HepG2 (cell line): ENCODE data around the gene NYAP1. TPM values are rescaled to one million over a fixed set of nuclear protein-coding genes. Genes with fewer than 3 reads are reported as not detected.

Source experiments
- CCAR2 ChIP-seq: fragments of 200-400 bp; formaldehyde crosslinking; optimal IDR thresholded peaks from 2 replicates; pipeline ENCODE3; 2018; ENCODE audit warnings: low read depth, mild to moderate bottlenecking, low read length, moderate library complexity
- ELF1 ChIP-seq: sonication (generic); formaldehyde crosslinking; IDR thresholded peaks from 2 replicates; pipeline ENCODE4 v1.4.0; 2020; ENCODE audit warnings: missing genetic modification reagents
- FIP1L1 ChIP-seq: fragments of 200-400 bp; formaldehyde crosslinking; IDR thresholded peaks from 2 replicates; pipeline ENCODE4 v1.6.1; 2018; ENCODE audit warnings: low read depth, mild to moderate bottlenecking, low read length, moderate library complexity, borderline replicate concordance; ENCODE audit not compliant: insufficient read depth
- GATA4 ChIP-seq: sonication (generic); IDR thresholded peaks from 2 replicates; pipeline ENCODE4 v1.6.1; 2016; ENCODE audit warnings: antibody characterized with exemption, low read depth, borderline replicate concordance
- KDM1A ChIP-seq: IDR thresholded peaks from 2 replicates; pipeline ENCODE4 v1.6.1; 2016; ENCODE audit warnings: missing compliant biosample characterization
- KMT2A ChIP-seq: sonication (generic); formaldehyde crosslinking; IDR thresholded peaks from 2 replicates; pipeline ENCODE4 v1.4.0; 2020; ENCODE audit warnings: missing genetic modification reagents
- MED1 ChIP-seq: sonication (generic); formaldehyde crosslinking; IDR thresholded peaks from 2 replicates; pipeline ENCODE4 v1.4.0; 2020; ENCODE audit warnings: missing genetic modification reagents
- NCOR1 ChIP-seq: fragments of 200-600 bp; sonication (generic); IDR thresholded peaks from 2 replicates; pipeline ENCODE4 v1.7.0; 2017; ENCODE audit warnings: antibody characterized with exemption, low read length, borderline replicate concordance
- PHF21A ChIP-seq: sonication (generic); formaldehyde crosslinking; IDR thresholded peaks from 2 replicates; pipeline ENCODE4 v1.5.0; 2020; ENCODE audit warnings: mild to moderate bottlenecking, missing genetic modification reagents
- RERE ChIP-seq: IDR thresholded peaks from 2 replicates; pipeline ENCODE4 v1.6.1; 2016; ENCODE audit warnings: low read depth, missing genetic modification reagents, missing compliant biosample characterization
- SP4 ChIP-seq: sonication (generic); formaldehyde crosslinking; IDR thresholded peaks from 2 replicates; pipeline ENCODE4 v1.8.1; 2023; ENCODE audit warnings: mild to moderate bottlenecking, missing genetic modification reagents
- ZFP1 ChIP-seq: IDR thresholded peaks from 2 replicates; pipeline ENCODE4 v1.6.1; 2016
- ZFP41 ChIP-seq: sonication (generic); formaldehyde crosslinking; IDR thresholded peaks from 2 replicates; pipeline ENCODE4 v1.4.0; 2020; ENCODE audit warnings: mild to moderate bottlenecking, missing genetic modification reagents, borderline replicate concordance
- ZFX ChIP-seq: sonication (generic); formaldehyde crosslinking; IDR thresholded peaks from 2 replicates; pipeline ENCODE4 v1.4.0; 2020; ENCODE audit warnings: mild to moderate bottlenecking, low read depth, missing genetic modification reagents, moderate library complexity
- ZHX1 ChIP-seq: sonication (generic); formaldehyde crosslinking; IDR thresholded peaks from 2 replicates; pipeline ENCODE4 v1.8.1; 2022; ENCODE audit warnings: low read depth, mild to moderate bottlenecking, missing genetic modification reagents
- ZNF563 ChIP-seq: sonication (generic); formaldehyde crosslinking; IDR thresholded peaks from 2 replicates; pipeline ENCODE4 v1.8.0; 2022; ENCODE audit warnings: mild to moderate bottlenecking, moderate library complexity, missing genetic modification reagents
- ZNF660 ChIP-seq: sonication (generic); formaldehyde crosslinking; IDR thresholded peaks from 2 replicates; pipeline ENCODE4 v1.5.1; 2020; ENCODE audit warnings: mild to moderate bottlenecking, low read depth, missing genetic modification reagents, borderline replicate concordance
- ZSCAN12 ChIP-seq: sonication (generic); formaldehyde crosslinking; IDR thresholded peaks from 2 replicates; pipeline ENCODE4 v1.9.0; 2021; ENCODE audit warnings: mild to moderate bottlenecking, missing genetic modification reagents
- ZSCAN31 ChIP-seq: sonication (generic); formaldehyde crosslinking; IDR thresholded peaks from 2 replicates; pipeline ENCODE4 v1.5.0; 2020; ENCODE audit warnings: low read depth, mild to moderate bottlenecking, missing genetic modification reagents
- polyA plus RNA-seq, 8 experiments: library from polyadenylated mRNA; depleted of rRNA in 3 of 8; stranded (reverse) in 7 of 8; unstranded in 1 of 8; fragments of >200 nt; fragmentation: Illumina TruSeq in 4 of 8; extraction: Trizol in 4 of 8; gene quantifications; 2 replicates each; pipeline versions ENCODE4 v1.2.1 to v1.2.3, GENCODE V29; 2011 to 2016; ENCODE audit warnings: low read depth in 4 of 8, missing spikeins in 1 of 8, mixed read lengths in 1 of 8; ENCODE audit not compliant: insufficient read depth in 1 of 8
- total RNA-seq, 5 experiments: library from RNA; depleted of rRNA; stranded (reverse); fragments of >200 nt; fragmentation: Illumina TruSeq; extraction: Trizol; gene quantifications; 2 replicates each; pipeline ENCODE4 v1.2.3, GENCODE V29; 2016; ENCODE audit warnings: low read depth in 1 of 5

The NYAP1 gene
- total and polyA plus RNA-seq, 2 of the 13 experiments (the other 11 are each of a cell fraction or from before 2014, with no cell fraction given) = 0.15 to 0.46 TPM

GRCh38 chr7:100444311-100445278 is 39.1 kb upstream of the NYAP1 start (continued):
- 0 out of 2 replicates have a peak, but pooled peaks have one; percentile 38 for TF ChIP-seq ZFP41 (CRISPR knock-in tag)
- peak; percentile 78; the same call in 1 of the 2 replicates for TF ChIP-seq KDM1A (CRISPR knock-in tag)
- TF ChIP-seq ZFX = peak; percentile 89
- TF ChIP-seq RERE (CRISPR knock-in tag) = peak; percentile 37; the same call in 1 of the 2 replicates
- TF ChIP-seq FIP1L1 = no peak
- peak; percentile 88 for TF ChIP-seq SP4 (CRISPR knock-in tag)
- TF ChIP-seq ELF1 (CRISPR knock-in tag) = peak; percentile 58
- peak; percentile 55; the same call in 1 of the 2 replicates for TF ChIP-seq ZNF563 (CRISPR knock-in tag)
- no peak for TF ChIP-seq ZSCAN12 (CRISPR knock-in tag)
- TF ChIP-seq PHF21A (CRISPR knock-in tag) = peak; percentile 92
- peak; percentile 12; the same call in 1 of the 2 replicates for TF ChIP-seq ZSCAN31 (CRISPR knock-in tag)
- TF ChIP-seq KMT2A (CRISPR knock-in tag) = peak; percentile 23; the same call in 1 of the 2 replicates
- peak; percentile 35; the same call in 1 of the 2 replicates for TF ChIP-seq ZHX1 (CRISPR knock-in tag)
- TF ChIP-seq ZFP1 (CRISPR knock-in tag) = no peak
- no peak for TF ChIP-seq ZNF660
- peak; percentile 69; the same call in 1 of the 2 replicates for TF ChIP-seq NCOR1
- TF ChIP-seq MED1 (CRISPR knock-in tag) = peak; percentile 96
- peak; percentile 28; the same call in 1 of the 2 replicates for TF ChIP-seq GATA4
- TF ChIP-seq CCAR2 = no peak
